PFSK-1 (cell line): ENCODE measurements around the gene ERAP2. TPM values are rescaled to one million over a fixed set of nuclear protein-coding genes. Genes with fewer than 3 reads are reported as not detected.

Experiments used
- FOXP2 ChIP-seq: optimal IDR thresholded peaks from 2 replicates; pipeline ENCODE3; 2011; ENCODE audit warnings: borderline replicate concordance, control low read depth, inconsistent platforms; ENCODE audit not compliant: insufficient read depth; ENCODE audit errors: extremely low read length, extremely low read depth
- POLR2AphosphoS5 ChIP-seq: IDR thresholded peaks from 2 replicates; pipeline ENCODE4 v1.6.1; 2012; ENCODE audit warnings: low read depth, mild to moderate bottlenecking, control low read depth, low read length, moderate library complexity
- SIN3A ChIP-seq: IDR thresholded peaks from 2 replicates; pipeline ENCODE4 v1.6.1; 2012; ENCODE audit warnings: mild to moderate bottlenecking, low read length, moderate library complexity, borderline replicate concordance; ENCODE audit not compliant: insufficient read depth
- TAF1 ChIP-seq: IDR thresholded peaks from 2 replicates; pipeline ENCODE4 v1.6.1; 2012; ENCODE audit warnings: low read length, control low read depth, borderline replicate concordance; ENCODE audit not compliant: insufficient read depth
- polyA plus RNA-seq: library from polyadenylated mRNA; unstranded; fragments of >200 nt; gene quantifications from one replicate; pipeline ENCODE4 v1.2.1, GENCODE V29; 2012; ENCODE audit warnings: low read depth, missing spikeins; ENCODE audit not compliant: insufficient read length
- TF ChIP-seq, protein P1 (sequence below), 2 experiments: IDR thresholded peaks; 2 replicates each; pipeline versions ENCODE4 v1.6.1 to v1.8.0; 2011 to 2012; ENCODE audit warnings: low read depth in 2 of 2, low read length in 2 of 2, control low read depth in 1 of 2, inconsistent platforms in 1 of 2, mild to moderate bottlenecking in 1 of 2, moderate library complexity in 1 of 2; ENCODE audit not compliant: insufficient read depth in 1 of 2

ERAP2 gene, protein sequence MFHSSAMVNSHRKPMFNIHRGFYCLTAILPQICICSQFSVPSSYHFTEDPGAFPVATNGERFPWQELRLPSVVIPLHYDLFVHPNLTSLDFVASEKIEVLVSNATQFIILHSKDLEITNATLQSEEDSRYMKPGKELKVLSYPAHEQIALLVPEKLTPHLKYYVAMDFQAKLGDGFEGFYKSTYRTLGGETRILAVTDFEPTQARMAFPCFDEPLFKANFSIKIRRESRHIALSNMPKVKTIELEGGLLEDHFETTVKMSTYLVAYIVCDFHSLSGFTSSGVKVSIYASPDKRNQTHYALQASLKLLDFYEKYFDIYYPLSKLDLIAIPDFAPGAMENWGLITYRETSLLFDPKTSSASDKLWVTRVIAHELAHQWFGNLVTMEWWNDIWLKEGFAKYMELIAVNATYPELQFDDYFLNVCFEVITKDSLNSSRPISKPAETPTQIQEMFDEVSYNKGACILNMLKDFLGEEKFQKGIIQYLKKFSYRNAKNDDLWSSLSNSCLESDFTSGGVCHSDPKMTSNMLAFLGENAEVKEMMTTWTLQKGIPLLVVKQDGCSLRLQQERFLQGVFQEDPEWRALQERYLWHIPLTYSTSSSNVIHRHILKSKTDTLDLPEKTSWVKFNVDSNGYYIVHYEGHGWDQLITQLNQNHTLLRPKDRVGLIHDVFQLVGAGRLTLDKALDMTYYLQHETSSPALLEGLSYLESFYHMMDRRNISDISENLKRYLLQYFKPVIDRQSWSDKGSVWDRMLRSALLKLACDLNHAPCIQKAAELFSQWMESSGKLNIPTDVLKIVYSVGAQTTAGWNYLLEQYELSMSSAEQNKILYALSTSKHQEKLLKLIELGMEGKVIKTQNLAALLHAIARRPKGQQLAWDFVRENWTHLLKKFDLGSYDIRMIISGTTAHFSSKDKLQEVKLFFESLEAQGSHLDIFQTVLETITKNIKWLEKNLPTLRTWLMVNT
- polyA plus RNA-seq: 1.8 TPM

DNA sequence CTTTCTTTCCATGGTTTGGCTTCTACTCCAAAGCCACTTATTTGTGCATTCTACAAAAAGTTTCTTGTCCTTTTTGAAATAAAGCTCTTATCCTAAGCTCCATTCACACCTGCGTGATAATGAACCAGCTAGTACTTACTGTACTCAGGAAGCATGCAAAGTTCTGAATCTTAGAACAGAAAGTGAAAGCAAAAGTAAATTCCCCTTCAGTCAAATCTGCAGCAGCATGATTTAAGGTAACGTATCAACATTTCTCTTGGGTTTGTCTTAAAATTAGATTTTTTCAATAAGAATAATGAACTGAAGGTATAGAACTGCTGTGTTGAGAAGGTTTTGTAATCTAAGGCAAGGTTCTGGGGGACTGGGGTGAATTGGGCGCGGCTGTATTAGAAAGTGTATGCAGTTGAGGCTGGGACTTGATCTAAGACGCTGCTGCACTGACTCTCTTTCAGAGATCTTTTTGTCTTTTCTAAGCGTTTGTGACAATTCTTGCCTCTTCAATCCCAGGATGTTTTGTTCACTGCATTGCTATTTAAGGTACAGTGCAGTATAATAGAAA lies at the start of gene ERAP2:
Gene ERAP2, plus strand, starts transcription at position 209 of the 559 bp plus-strand sequence. CDS start 3,186 bp downstream, outside the sequence.
- no peak for TF ChIP-seq SIN3A
- no peak for TF ChIP-seq POLR2AphosphoS5
- no peak for TF ChIP-seq FOXP2
- TF ChIP-seq, protein P1, sequence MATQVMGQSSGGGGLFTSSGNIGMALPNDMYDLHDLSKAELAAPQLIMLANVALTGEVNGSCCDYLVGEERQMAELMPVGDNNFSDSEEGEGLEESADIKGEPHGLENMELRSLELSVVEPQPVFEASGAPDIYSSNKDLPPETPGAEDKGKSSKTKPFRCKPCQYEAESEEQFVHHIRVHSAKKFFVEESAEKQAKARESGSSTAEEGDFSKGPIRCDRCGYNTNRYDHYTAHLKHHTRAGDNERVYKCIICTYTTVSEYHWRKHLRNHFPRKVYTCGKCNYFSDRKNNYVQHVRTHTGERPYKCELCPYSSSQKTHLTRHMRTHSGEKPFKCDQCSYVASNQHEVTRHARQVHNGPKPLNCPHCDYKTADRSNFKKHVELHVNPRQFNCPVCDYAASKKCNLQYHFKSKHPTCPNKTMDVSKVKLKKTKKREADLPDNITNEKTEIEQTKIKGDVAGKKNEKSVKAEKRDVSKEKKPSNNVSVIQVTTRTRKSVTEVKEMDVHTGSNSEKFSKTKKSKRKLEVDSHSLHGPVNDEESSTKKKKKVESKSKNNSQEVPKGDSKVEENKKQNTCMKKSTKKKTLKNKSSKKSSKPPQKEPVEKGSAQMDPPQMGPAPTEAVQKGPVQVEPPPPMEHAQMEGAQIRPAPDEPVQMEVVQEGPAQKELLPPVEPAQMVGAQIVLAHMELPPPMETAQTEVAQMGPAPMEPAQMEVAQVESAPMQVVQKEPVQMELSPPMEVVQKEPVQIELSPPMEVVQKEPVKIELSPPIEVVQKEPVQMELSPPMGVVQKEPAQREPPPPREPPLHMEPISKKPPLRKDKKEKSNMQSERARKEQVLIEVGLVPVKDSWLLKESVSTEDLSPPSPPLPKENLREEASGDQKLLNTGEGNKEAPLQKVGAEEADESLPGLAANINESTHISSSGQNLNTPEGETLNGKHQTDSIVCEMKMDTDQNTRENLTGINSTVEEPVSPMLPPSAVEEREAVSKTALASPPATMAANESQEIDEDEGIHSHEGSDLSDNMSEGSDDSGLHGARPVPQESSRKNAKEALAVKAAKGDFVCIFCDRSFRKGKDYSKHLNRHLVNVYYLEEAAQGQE (IDR thresholded peaks at IDR 0.05; ENCODE audit: insufficient read depth in 1 of 2, low read depth in 2 of 2, low read length in 2 of 2): no peak
- TF ChIP-seq TAF1: no peak

DNA sequence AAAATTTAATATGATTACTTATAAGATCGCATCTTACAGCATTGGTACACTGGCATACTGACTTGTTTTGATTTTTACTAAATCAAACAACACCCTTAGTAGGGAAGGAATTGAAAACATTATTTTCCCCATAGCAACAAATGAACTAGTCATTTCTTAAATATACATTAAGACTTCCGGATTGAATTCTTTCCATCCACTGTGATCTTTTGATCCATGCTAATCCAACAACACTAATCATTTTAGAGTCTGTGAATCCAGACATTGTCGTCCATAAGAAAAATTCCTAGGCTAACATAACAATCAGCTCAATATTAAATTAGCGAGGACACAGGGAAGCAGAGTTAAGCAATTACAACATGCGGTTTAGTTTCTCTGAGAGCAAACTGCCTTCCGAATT lies 47.0 kb upstream of the ERAP2 start:
- TF ChIP-seq FOXP2: no peak
- TF ChIP-seq SIN3A: no peak

DNA sequence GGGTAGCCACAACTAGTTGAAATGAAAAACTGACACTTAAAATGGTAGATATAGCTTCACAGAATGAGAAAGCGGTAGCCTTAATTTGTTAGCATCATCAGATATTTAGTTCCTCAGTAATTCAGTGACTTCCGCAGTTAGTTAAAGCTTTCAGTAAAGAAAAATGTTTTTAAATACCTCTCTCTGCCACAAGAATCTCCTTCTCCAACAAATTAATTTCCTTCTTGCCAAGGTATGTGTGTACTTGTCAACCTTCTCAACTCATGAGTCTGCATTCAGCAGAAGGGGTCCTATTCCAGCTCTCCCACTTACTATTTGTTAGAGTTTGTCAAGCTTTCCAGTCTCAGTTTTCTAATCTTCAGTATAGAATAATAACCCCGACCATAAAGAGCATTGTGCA lies 42.3 kb upstream of the ERAP2 start:
- TF ChIP-seq, protein P1 (IDR thresholded peaks at IDR 0.05; ENCODE audit: insufficient read depth in 1 of 2, low read depth in 2 of 2, low read length in 2 of 2): no peak

DNA sequence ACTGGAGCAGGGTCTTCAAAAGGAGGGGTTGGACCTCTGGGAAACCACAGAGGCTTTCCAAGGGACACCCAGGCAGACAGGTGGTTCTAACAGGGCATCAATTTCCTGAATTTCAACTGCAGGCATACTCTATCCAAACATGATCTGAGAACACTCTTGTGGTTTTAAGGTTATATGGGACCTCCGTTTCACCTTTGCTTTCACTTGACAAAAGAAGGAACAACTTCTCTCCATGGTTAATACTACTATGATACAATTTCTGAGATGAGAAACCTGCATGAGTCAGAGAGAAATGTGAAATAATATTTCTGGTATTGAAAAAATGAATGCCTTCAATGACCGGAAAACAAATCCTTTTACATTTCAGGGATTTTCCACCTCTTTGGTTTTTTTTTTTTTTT lies 40.5 kb upstream of the ERAP2 start:
- TF ChIP-seq FOXP2 (no peak), POLR2AphosphoS5 (no peak), TAF1 (no peak), SIN3A (no peak)
- TF ChIP-seq, protein P1 (IDR thresholded peaks at IDR 0.05; ENCODE audit: insufficient read depth in 1 of 2, low read depth in 2 of 2, low read length in 2 of 2): no peak

DNA sequence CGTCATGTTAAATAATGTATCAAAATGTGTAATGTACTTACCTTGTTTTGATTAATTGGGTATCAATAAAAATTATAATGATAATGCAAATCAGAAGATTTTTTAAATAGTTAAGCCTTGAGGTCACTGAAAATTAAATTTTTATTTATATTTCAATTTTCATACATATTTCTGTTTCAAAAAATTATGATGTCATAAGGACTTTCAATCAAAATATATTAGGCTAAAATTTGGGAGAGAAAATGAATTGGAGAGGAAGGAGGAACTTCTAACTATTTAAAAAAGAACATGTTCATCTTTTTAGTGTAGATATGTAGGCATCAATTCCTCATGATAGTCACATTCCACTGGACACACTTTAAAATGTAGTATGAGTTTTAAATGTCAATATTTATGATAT lies 39.5 kb upstream of the ERAP2 start:
- TF ChIP-seq TAF1: no peak
- TF ChIP-seq POLR2AphosphoS5: no peak
- TF ChIP-seq, protein P1 (IDR thresholded peaks at IDR 0.05; ENCODE audit: insufficient read depth in 1 of 2, low read depth in 2 of 2, low read length in 2 of 2): no peak
